HepG2 (cell line): Measurements from ENCODE around the gene CHDH. TPM values are rescaled to one million over a fixed set of nuclear protein-coding genes. Genes with fewer than 3 reads are reported as not detected.

Experiments used
- ADNP ChIP-seq: sonication (generic); formaldehyde crosslinking; IDR thresholded peaks from 2 replicates; pipeline ENCODE4 v1.4.0; 2020; ENCODE audit warnings: missing genetic modification reagents
- AHDC1 ChIP-seq: sonication (generic); formaldehyde crosslinking; IDR thresholded peaks from 2 replicates; pipeline ENCODE4 v1.5.1; 2020; ENCODE audit warnings: mild to moderate bottlenecking, missing genetic modification reagents, borderline replicate concordance
- AKNA ChIP-seq: sonication (generic); formaldehyde crosslinking; IDR thresholded peaks from 2 replicates; pipeline ENCODE4 v1.4.0; 2020; ENCODE audit warnings: missing genetic modification reagents, borderline replicate concordance
- KAT2B ChIP-seq: fragments of 150-350 bp; IDR thresholded peaks from 2 replicates; pipeline ENCODE4 v1.6.1; 2014; ENCODE audit warnings: low read depth, low read length, borderline replicate concordance
- MAFF ChIP-seq: IDR thresholded peaks from 2 replicates; pipeline ENCODE4 v1.6.1; 2011; ENCODE audit warnings: low read depth, low read length, improper control_type of control experiment
- NCOA2 ChIP-seq: sonication (generic); formaldehyde crosslinking; IDR thresholded peaks from 2 replicates; pipeline ENCODE4 v1.8.0; 2022; ENCODE audit warnings: inconsistent platforms
- SOX13 ChIP-seq, 3 experiments: fragments of 450-650 bp in 1 of 3; sonication (generic) in 1 of 3; formaldehyde crosslinking in 1 of 3; IDR thresholded peaks in 2 of 3; conservative IDR thresholded peaks in 1 of 3; 2 replicates each; pipeline versions ENCODE4 v1.5.0 to v1.6.1; 2016 to 2020; ENCODE audit warnings: antibody characterized with exemption in 1 of 3, mild to moderate bottlenecking in 1 of 3, missing compliant biosample characterization in 1 of 3, missing genetic modification reagents in 1 of 3, moderate library complexity in 1 of 3
- SRSF4 ChIP-seq: fragments of 200-400 bp; formaldehyde crosslinking; IDR thresholded peaks from one replicate; pipeline ENCODE4 v1.6.1; 2018; ENCODE audit warnings: mild to moderate bottlenecking, low read depth, low read length, moderate library complexity; ENCODE audit not compliant: poor library complexity, severe bottlenecking
- SRSF9 ChIP-seq: fragments of 200-400 bp; formaldehyde crosslinking; IDR thresholded peaks from 2 replicates; pipeline ENCODE4 v1.6.1; 2018; ENCODE audit warnings: borderline replicate concordance, mild to moderate bottlenecking, low read depth, low read length; ENCODE audit not compliant: insufficient read depth, poor library complexity, severe bottlenecking
- ZNF180 ChIP-seq: sonication (generic); formaldehyde crosslinking; IDR thresholded peaks from 2 replicates; pipeline ENCODE4 v1.4.0; 2020; ENCODE audit warnings: low read depth, missing genetic modification reagents, borderline replicate concordance
- ZNF256 ChIP-seq: sonication (generic); formaldehyde crosslinking; conservative IDR thresholded peaks from 2 replicates; pipeline ENCODE4 v1.4.0; 2020; ENCODE audit warnings: missing genetic modification reagents
- ZNF547 ChIP-seq: sonication (generic); formaldehyde crosslinking; IDR thresholded peaks from 2 replicates; pipeline ENCODE4 v1.5.1; 2020; ENCODE audit warnings: mild to moderate bottlenecking, missing genetic modification reagents
- ZXDC ChIP-seq: sonication (generic); formaldehyde crosslinking; IDR thresholded peaks from 2 replicates; pipeline ENCODE4 v1.5.0; 2020; ENCODE audit warnings: mild to moderate bottlenecking, missing genetic modification reagents
- polyA plus RNA-seq, 8 experiments: library from polyadenylated mRNA; depleted of rRNA in 3 of 8; stranded (reverse) in 7 of 8; unstranded in 1 of 8; fragments of >200 nt; fragmentation: Illumina TruSeq in 4 of 8; extraction: Trizol in 4 of 8; gene quantifications; 2 replicates each; pipeline versions ENCODE4 v1.2.1 to v1.2.3, GENCODE V29; 2011 to 2016; ENCODE audit warnings: low read depth in 4 of 8, missing spikeins in 1 of 8, mixed read lengths in 1 of 8; ENCODE audit not compliant: insufficient read depth in 1 of 8
- total RNA-seq, 5 experiments: library from RNA; depleted of rRNA; stranded (reverse); fragments of >200 nt; fragmentation: Illumina TruSeq; extraction: Trizol; gene quantifications; 2 replicates each; pipeline ENCODE4 v1.2.3, GENCODE V29; 2016; ENCODE audit warnings: low read depth in 1 of 5

Gene CHDH
- total and polyA plus RNA-seq, 2 of the 13 experiments (the other 11 are each of a cell fraction or from before 2014, with no cell fraction given) = 28.1 to 48.9 TPM

- TF ChIP-seq AHDC1 (CRISPR knock-in tag) (peak; percentile 53; the same call in 1 of the 2 replicates), NCOA2 (CRISPR knock-in tag) (no peak; the same call in 1 of the 2 replicates), SRSF9 (no peak), AKNA (CRISPR knock-in tag) (no peak), ZNF256 (no peak), ZXDC (CRISPR knock-in tag) (peak; percentile 33; the same call in 1 of the 2 replicates), SOX13 (IDR thresholded peaks at IDR 0.05) (no peak), SOX13 (CRISPR knock-in tag; conservative IDR thresholded peaks at IDR 0.05 in 1 of 2, IDR thresholded peaks at IDR 0.05 in 1 of 2) (peak in 1 of 2 experiments; percentile 24; a peak in 1 of 4 replicates), ZNF180 (CRISPR knock-in tag) (no peak), KAT2B (no peak), SRSF4 (no peak), ADNP (no peak), MAFF (no peak), ZNF547 (CRISPR knock-in tag) (peak; percentile 66)
Observed at GRCh38 chr3:53881691-53882593, 35.7 kb upstream of the CHDH start, which contains the start of gene ACTR8 (continued).
